Keratinocyte (primary cell): ENCODE measurements around the gene CMC1.

Experiments used
- CTCF ChIP-seq, 3 experiments: IDR thresholded peaks in 1 of 3; conservative IDR thresholded peaks in 1 of 3; optimal IDR thresholded peaks in 1 of 3; 2 replicates in 2 of 3; 3 replicates in 1 of 3; pipeline versions ENCODE3 to v1.5.1; 2011; ENCODE audit warnings: low read length in 3 of 3, mild to moderate bottlenecking in 3 of 3, moderate library complexity in 2 of 3, control low read depth in 1 of 3, inconsistent platforms in 1 of 3; ENCODE audit not compliant: insufficient read depth in 2 of 3; ENCODE audit errors: extremely low read depth in 1 of 3
- EZH2 ChIP-seq: IDR thresholded peaks from one replicate; pipeline ENCODE4 v1.6.1; 2012; ENCODE audit warnings: inconsistent platforms, mild to moderate bottlenecking, low read length, moderate library complexity

DNA sequence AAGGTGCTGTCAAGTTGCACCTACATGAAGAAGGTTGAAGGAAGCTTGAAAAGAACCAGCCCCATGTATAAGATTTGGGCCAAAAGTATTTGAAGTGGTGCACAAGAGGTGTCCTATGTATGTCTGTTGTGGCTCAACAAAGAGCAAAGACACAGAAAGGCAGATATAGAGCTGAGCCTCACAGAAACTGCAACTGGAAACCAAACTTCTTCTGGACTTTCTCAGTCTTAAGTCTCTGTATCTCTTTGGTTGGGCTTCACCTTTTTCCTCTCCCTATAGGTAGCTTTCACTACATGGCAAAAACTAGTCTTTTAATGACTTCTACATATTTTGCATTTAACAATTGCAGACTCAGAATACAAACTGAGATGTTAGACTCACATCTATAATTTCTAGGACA lies 8.8 kb upstream of the CMC1 start:
- no peak for TF ChIP-seq CTCF (optimal IDR thresholded peaks at IDR 0.05 in 1 of 3, IDR thresholded peaks at IDR 0.05 in 1 of 3, conservative IDR thresholded peaks at IDR 0.05 in 1 of 3; ENCODE audit: extremely low read depth in 1 of 3, insufficient read depth in 2 of 3, low read length in 3 of 3)
- TF ChIP-seq EZH2: no peak
